ENCODE data around the gene SLC22A7. TPM values are rescaled to one million over a fixed set of nuclear protein-coding genes. Genes with fewer than 3 reads are reported as not detected.

The SLC22A7 gene
- total RNA-seq, 1 donor from 2014 or later = not detected

DNA sequence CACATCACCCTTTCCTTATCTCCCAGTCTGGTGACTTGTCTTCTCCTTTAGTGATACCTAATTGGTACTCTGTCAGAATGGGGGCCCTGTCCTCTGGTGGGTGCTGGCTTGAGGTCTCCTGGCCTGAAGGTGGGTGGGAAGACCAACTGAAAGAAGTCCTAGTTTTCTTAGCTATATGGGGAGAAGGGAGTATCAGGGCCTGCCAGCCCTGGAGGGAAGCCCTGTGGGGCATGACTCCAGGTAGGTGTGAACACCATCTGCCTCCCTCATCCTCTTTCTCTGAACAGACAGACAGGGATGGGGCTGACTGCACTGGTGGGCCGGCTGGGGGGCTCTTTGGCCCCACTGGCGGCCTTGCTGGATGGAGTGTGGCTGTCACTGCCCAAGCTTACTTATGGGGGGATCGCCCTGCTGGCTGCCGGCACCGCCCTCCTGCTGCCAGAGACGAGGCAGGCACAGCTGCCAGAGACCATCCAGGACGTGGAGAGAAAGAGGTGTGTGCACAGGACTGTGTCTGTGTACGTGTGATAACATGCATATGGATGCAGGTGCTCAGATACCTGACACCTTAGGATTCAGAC lies 5.8 kb downstream of the SLC22A7 start:
- H3K27ac Mint-ChIP-seq (ENCODE audit: unreplicated experiment) = no peak overlapping the region
- TF ChIP-seq, protein P1, sequence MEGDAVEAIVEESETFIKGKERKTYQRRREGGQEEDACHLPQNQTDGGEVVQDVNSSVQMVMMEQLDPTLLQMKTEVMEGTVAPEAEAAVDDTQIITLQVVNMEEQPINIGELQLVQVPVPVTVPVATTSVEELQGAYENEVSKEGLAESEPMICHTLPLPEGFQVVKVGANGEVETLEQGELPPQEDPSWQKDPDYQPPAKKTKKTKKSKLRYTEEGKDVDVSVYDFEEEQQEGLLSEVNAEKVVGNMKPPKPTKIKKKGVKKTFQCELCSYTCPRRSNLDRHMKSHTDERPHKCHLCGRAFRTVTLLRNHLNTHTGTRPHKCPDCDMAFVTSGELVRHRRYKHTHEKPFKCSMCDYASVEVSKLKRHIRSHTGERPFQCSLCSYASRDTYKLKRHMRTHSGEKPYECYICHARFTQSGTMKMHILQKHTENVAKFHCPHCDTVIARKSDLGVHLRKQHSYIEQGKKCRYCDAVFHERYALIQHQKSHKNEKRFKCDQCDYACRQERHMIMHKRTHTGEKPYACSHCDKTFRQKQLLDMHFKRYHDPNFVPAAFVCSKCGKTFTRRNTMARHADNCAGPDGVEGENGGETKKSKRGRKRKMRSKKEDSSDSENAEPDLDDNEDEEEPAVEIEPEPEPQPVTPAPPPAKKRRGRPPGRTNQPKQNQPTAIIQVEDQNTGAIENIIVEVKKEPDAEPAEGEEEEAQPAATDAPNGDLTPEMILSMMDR (IDR thresholded peaks at IDR 0.05) = no peak
- peaks cover 5% of the 10 kb centered on the region for H3K4me1 Mint-ChIP-seq (ENCODE audit: unreplicated experiment)
- H3K4me3 Mint-ChIP-seq (ENCODE audit: unreplicated experiment) = no peak overlapping the region
- no peak for DNase-seq (ENCODE audit: extremely low spot score, unreplicated experiment)
- no peaks in the 10 kb centered on the region for H3K36me3 Mint-ChIP-seq (ENCODE audit: unreplicated experiment)
- peaks cover 24% of the 10 kb centered on the region for H3K27me3 Mint-ChIP-seq (ENCODE audit: unreplicated experiment)
- no peaks in the 10 kb centered on the region for H3K9me3 Mint-ChIP-seq (ENCODE audit: unreplicated experiment)

DNA sequence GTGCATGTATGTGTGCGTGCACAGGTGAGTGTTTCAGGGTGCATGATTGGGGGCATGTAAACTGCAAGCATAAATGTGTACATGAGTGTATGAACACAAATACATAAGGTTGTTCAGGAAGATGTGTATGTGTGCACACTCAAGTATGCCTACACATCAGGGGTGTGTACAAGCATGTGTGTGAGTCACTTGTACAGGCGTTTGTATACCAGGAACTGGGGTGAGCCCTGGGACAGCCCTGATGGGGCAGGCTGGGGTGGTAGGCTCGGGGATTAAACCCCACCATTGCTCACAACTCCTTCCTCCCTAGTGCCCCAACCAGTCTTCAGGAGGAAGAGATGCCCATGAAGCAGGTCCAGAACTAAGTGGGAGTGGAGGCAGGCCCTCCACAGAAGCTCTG lies 6.3 kb downstream of the SLC22A7 start:
- no peak for DNase-seq (ENCODE audit: extremely low spot score, unreplicated experiment)
- H3K9me3 Mint-ChIP-seq (ENCODE audit: unreplicated experiment) = no peaks in the 10 kb centered on the region
- no peak overlapping the region for H3K27ac Mint-ChIP-seq (ENCODE audit: unreplicated experiment)

DNA sequence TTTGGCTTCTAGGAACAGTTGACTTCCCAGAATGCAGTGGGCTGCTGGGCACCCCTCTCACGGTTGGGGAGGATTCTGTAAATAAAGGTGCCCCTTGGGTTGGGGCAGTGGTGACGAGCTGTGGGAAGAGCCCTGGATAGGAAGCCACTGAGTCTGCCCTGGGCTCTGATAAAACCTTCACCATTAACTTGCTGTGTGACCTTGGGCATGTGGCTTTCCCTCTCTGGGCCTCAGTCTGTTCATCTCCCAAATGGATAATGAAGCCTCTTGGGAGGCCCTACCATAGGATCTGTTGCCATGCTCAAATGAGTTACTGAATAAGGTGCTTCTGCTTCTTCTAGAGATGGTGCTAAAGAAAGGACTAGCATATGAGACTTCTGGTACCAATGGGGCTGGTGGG lies 6.8 kb downstream of the SLC22A7 start:
- TF ChIP-seq, protein P1 (IDR thresholded peaks at IDR 0.05) = no peak
- H3K4me3 Mint-ChIP-seq (ENCODE audit: unreplicated experiment) = no peak overlapping the region
- H3K27ac Mint-ChIP-seq (ENCODE audit: unreplicated experiment) = no peak overlapping the region
- no peak for DNase-seq (ENCODE audit: extremely low spot score, unreplicated experiment)
- H3K9me3 Mint-ChIP-seq (ENCODE audit: unreplicated experiment) = no peaks in the 10 kb centered on the region
- peaks cover 21% of the 10 kb centered on the region for H3K27me3 Mint-ChIP-seq (ENCODE audit: unreplicated experiment)
- no peaks in the 10 kb centered on the region for H3K36me3 Mint-ChIP-seq (ENCODE audit: unreplicated experiment)
- peaks cover 9% of the 10 kb centered on the region for H3K4me1 Mint-ChIP-seq (ENCODE audit: unreplicated experiment)

More for the DNA sequence above, 6.3 kb downstream of the SLC22A7 start:
- H3K36me3 Mint-ChIP-seq (ENCODE audit: unreplicated experiment) = no peaks in the 10 kb centered on the region
- H3K4me3 Mint-ChIP-seq (ENCODE audit: unreplicated experiment) = no peak overlapping the region
- TF ChIP-seq, protein P1 (IDR thresholded peaks at IDR 0.05) = no peak
- H3K27me3 Mint-ChIP-seq (ENCODE audit: unreplicated experiment) = peaks cover 22% of the 10 kb centered on the region
- peaks cover 9% of the 10 kb centered on the region for H3K4me1 Mint-ChIP-seq (ENCODE audit: unreplicated experiment)

DNA sequence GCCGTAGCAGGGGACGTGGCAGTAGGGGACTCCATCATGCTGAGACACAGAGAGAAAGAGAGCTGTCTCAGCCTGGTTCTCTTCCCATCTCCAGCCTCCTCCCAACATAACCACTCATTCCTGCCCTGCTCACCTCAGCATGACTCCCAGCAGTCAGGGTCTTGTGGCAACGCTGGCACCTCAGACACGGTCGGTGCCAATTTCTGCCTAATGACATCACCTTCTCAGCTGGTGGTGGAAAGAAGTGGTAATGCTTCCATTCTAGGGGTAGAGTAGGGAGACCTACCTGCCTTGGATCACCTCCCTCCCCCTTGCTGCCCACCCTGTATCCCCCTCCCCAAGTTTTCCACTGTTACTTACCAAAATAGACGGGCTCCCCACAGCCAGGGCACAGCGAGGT lies 8.0 kb downstream of the SLC22A7 start:
- Mint-ChIP-seq H3K27ac (ENCODE audit: unreplicated experiment) (no peak overlapping the region), H3K4me3 (ENCODE audit: unreplicated experiment) (no peak overlapping the region), H3K27me3 (ENCODE audit: unreplicated experiment) (peaks cover 24% of the 10 kb centered on the region), H3K4me1 (ENCODE audit: unreplicated experiment) (peaks cover 9% of the 10 kb centered on the region), H3K9me3 (ENCODE audit: unreplicated experiment) (no peaks in the 10 kb centered on the region), H3K36me3 (ENCODE audit: unreplicated experiment) (no peaks in the 10 kb centered on the region)
- TF ChIP-seq, protein P1 (IDR thresholded peaks at IDR 0.05) = no peak
- DNase-seq (ENCODE audit: extremely low spot score, unreplicated experiment) = no peak

DNA sequence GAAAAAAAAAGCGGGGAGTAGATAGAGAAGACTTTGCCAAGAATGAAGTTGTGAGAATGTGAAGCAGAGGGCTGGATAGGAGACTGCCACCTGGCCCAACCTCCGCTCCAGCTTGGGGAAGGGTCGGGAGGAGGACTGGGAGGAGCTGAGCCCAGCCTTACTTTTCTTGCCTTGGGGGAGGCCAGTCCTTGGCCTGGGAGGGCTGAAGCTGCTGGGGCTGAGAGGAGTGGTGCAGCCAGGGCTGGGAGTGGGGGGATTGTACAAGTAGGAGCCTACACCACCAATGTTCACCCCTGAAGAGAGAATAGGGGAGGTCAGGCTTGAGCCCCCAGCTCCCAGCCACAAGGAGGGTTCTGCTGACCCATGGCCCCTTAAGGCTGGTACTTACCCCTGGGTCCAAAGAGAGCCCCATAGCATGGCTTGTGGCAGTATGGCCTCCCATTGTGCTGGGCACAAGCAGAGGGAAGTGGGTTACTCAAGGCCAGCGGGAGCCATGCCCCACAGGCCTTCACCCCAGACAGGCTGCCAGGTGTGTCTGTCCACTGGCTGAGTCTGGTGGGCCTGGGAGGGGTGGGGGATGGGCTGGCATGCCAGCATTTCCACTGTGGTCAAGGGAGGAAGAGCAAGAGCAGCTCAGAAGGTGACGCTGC lies 9.5 kb downstream of the SLC22A7 start:
- H3K9me3 Mint-ChIP-seq (ENCODE audit: unreplicated experiment) = no peaks in the 10 kb centered on the region
- no peak overlapping the region for H3K4me3 Mint-ChIP-seq (ENCODE audit: unreplicated experiment)
- H3K36me3 Mint-ChIP-seq (ENCODE audit: unreplicated experiment) = no peaks in the 10 kb centered on the region

More for the DNA sequence above, 9.5 kb downstream of the SLC22A7 start:
- TF ChIP-seq, protein P1 (IDR thresholded peaks at IDR 0.05) = no peak
- Mint-ChIP-seq H3K27ac (ENCODE audit: unreplicated experiment) (no peak overlapping the region), H3K27me3 (ENCODE audit: unreplicated experiment) (peaks cover 23% of the 10 kb centered on the region), H3K4me1 (ENCODE audit: unreplicated experiment) (peaks cover 9% of the 10 kb centered on the region)
- no peak for DNase-seq (ENCODE audit: extremely low spot score, unreplicated experiment)

Measured in osteocyte (in vitro differentiated cells).